Naive thymus-derived CD8-positive, alpha-beta T cell (primary cell): ENCODE measurements around the gene RPTOR. TPM values are rescaled to one million over a fixed set of nuclear protein-coding genes. Genes with fewer than 3 reads are reported as not detected.

ENCODE experiments used
- ATAC-seq, 2 donors: fragments of 150-1000 bp; cut with Tn5 transposase in 1 of 2; sonication (Bioruptor Pico), chemical (Tn5 transposase) in 1 of 2; 1 replicate in 1 of 2; 2 replicates in 1 of 2; pipeline ENCODE4 v1.10.0; 2021; ENCODE audit warnings: mild to moderate bottlenecking in 2 of 2, moderate library complexity in 2 of 2
- POLR2A ChIA-PET: fragments of 350-600 bp; sonication (Branson Sonifier 250); formaldehyde crosslinking; loops from one replicate; lab custom pipeline; 2021; ENCODE audit warnings: antibody characterized with exemption; lab: Charles Lee
- DNase-seq, 10 donors: peaks; one replicate each; pipeline versions ENCODE4 v3.0.0 to v3.0.0-alpha.2; 2020 to 2022
- H3K27ac Mint-ChIP-seq, 10 donors: one replicate each; pipeline ENCODE4 v1.8.0; 2020 to 2022; ENCODE audit warnings: mild to moderate bottlenecking in 10 of 10, mixed read lengths in 10 of 10, moderate library complexity in 4 of 10, inconsistent platforms in 1 of 10
- H3K27me3 Mint-ChIP-seq, 5 donors: one replicate each; pipeline ENCODE4 v1.8.0; 2021 to 2022; ENCODE audit warnings: mixed read lengths in 5 of 5
- H3K36me3 Mint-ChIP-seq, 3 donors: one replicate each; pipeline ENCODE4 v1.8.0; 2020 to 2022; ENCODE audit warnings: mixed read lengths in 3 of 3, mild to moderate bottlenecking in 2 of 3, inconsistent platforms in 1 of 3
- H3K4me1 Mint-ChIP-seq, 4 donors: one replicate each; pipeline ENCODE4 v1.8.0; 2021 to 2022; ENCODE audit warnings: mixed read lengths in 4 of 4
- H3K4me3 Mint-ChIP-seq, 10 donors: one replicate each; pipeline ENCODE4 v1.8.0; 2020 to 2022; ENCODE audit warnings: mild to moderate bottlenecking in 10 of 10, mixed read lengths in 10 of 10, moderate library complexity in 6 of 10, inconsistent platforms in 1 of 10
- H3K9me3 Mint-ChIP-seq, 9 donors: one replicate each; pipeline ENCODE4 v1.8.0; 2020 to 2022; ENCODE audit warnings: mixed read lengths in 9 of 9, mild to moderate bottlenecking in 3 of 9, inconsistent platforms in 1 of 9, moderate library complexity in 1 of 9
- polyA plus RNA-seq, 3 donors: library from polyadenylated mRNA; unstranded; fragments of 300-500 nt; fragmentation: Illumina TruSeq; gene quantifications; one replicate each; pipeline ENCODE4 v1.2.3, GENCODE V29; 2021
- total RNA-seq, 8 experiments: library from RNA in 2 of 8; stranded (reverse) in 2 of 8; gene quantifications; one replicate each; pipeline ENCODE4 v1.2.3 and lab custom pipeline; 2021 to 2026

The RPTOR gene
- total and polyA plus RNA-seq, 5 experiments from 2014 or later: 5.3 to 53.9 (median 10.2) TPM

DNA sequence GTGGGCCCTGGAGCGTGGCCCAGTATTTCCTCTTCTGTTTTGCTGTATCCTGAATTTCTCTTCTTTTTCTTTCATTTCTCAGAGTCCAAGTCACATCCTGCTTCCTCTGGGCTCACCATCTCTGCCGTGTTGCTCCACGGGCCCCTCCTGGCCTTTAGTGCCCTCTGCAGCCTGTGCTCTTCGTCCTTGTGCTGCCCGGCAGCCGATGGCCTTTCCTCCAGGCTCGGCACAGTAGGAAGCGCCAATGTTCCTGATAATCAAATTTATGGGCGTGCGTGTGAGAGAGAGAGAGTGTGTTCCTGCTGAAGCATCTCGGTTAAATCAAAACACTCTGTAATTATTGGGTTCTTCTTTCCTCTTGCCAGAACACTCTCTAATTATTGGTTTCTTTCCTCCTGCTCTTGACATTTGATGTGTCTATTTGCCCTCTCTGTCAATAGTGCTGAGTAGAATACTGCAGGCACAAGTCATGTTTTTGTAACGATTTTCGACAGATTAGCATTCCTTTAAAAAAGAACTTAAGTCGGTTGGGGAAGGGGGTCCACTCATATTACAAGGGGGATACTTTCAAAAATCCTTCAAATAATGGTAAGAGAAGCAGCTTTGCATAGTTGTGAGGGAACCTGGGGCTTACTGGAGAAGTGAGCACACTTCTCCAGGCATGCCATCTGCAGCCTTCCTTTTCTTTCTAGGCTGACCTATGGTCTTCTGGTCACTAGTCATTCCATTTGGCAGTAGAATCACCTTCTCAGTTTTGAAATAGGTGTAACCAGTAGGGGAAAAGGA, 126.6 kb downstream of the RPTOR start:
- Mint-ChIP-seq H3K4me3 (no peak overlapping the region), H3K9me3 (no peaks in the 10 kb centered on the region), H3K27me3 (no peaks in the 10 kb centered on the region), H3K4me1 (peaks cover 43 to 81% (median 72%) of the 10 kb centered on the region in 4 donors), H3K27ac (peak overlapping the region in 6 of 10 donors; percentile 19 to 72 (median 34)), H3K36me3 (peaks cover 0 to 9% (median 0%) of the 10 kb centered on the region in 3 donors)
- POLR2A ChIA-PET: interaction anchor here (0.7 kb wide), 1 partner anchor 121 kb away, joined by 6 read pairs; no protein-coding TSS in a partner anchor
- DNase-seq (no peak), ATAC-seq (no peak)

DNA sequence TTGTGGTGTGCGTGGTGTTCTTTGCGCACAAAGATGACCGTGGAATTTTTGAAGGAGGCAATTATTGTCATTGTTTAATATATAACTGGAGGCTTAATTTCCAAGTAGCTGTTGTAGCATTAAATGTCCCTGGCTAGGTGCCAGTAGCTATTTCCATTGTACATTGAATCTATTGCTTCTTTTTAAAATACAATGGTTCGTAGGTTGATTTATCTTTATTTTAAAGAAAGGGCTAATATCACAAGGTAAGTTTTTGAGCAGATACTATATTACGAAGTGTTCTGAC, 127.1 kb downstream of the RPTOR start:
- peaks cover 43 to 79% (median 68%) of the 10 kb centered on the region in 4 donors for H3K4me1 Mint-ChIP-seq
- no peaks in the 10 kb centered on the region for H3K9me3 Mint-ChIP-seq
- POLR2A ChIA-PET: no interaction called here
- H3K27me3 Mint-ChIP-seq: no peaks in the 10 kb centered on the region
- H3K36me3 Mint-ChIP-seq: peaks cover 0 to 9% (median 0%) of the 10 kb centered on the region in 3 donors
- no peak for DNase-seq
- no peak overlapping the region for H3K4me3 Mint-ChIP-seq
- peak overlapping the region in 2 of 10 donors; percentile 10 to 38 for H3K27ac Mint-ChIP-seq
- no peak for ATAC-seq

DNA sequence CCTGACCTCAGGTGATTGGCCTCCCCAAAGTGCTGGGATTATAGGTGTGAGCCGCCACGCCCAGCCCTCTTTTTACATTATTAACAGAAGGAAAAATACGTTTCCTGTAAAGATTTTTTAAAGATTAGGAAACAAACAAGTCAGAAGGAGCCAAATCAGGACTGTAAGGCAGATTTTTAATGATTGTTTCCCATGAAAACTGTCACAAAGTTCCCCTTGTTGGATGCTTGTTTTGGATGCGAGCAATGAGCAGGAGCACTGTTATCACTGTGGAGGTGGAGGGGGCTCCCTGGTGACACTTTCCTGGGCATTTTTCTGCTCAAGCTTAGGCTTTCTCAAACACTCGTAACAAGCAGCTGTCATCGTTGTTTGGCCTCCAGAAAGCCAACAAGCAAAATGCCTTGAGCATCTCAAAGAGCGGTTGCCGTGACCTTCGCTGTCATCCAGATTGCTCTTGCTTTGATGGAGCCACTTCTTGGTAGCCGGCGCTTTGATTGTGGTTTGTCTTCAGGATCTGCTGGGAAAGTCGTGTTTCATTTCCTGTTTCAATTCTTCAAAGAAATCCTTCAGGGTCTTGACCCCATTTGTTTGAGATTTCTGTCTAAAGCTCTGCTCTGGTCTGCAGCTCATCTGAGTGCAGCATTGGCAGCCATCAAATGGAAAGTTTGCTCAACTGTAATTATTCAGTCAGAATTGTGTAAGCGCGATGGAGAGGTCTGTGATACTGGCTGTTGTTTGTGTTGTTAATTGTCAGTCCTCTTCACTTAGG, 128.7 kb downstream of the RPTOR start:
- POLR2A ChIA-PET: interaction anchor here (1.5 kb wide), 1 partner anchor 10 kb away, joined by 3 read pairs; no protein-coding TSS in a partner anchor
- peak overlapping the region; percentile 15 to 78 (median 57) for H3K4me3 Mint-ChIP-seq
- peak overlapping the region; percentile 13 to 88 (median 80) for H3K27ac Mint-ChIP-seq
- peak; percentile 50 to 59 for ATAC-seq
- peaks cover 42 to 78% (median 67%) of the 10 kb centered on the region in 4 donors for H3K4me1 Mint-ChIP-seq
- H3K36me3 Mint-ChIP-seq: peaks cover 0 to 7% (median 0%) of the 10 kb centered on the region in 3 donors
- peak in 1 of 10 donors; percentile 26 for DNase-seq
- no peaks in the 10 kb centered on the region for H3K27me3 Mint-ChIP-seq
- no peaks in the 10 kb centered on the region for H3K9me3 Mint-ChIP-seq

DNA sequence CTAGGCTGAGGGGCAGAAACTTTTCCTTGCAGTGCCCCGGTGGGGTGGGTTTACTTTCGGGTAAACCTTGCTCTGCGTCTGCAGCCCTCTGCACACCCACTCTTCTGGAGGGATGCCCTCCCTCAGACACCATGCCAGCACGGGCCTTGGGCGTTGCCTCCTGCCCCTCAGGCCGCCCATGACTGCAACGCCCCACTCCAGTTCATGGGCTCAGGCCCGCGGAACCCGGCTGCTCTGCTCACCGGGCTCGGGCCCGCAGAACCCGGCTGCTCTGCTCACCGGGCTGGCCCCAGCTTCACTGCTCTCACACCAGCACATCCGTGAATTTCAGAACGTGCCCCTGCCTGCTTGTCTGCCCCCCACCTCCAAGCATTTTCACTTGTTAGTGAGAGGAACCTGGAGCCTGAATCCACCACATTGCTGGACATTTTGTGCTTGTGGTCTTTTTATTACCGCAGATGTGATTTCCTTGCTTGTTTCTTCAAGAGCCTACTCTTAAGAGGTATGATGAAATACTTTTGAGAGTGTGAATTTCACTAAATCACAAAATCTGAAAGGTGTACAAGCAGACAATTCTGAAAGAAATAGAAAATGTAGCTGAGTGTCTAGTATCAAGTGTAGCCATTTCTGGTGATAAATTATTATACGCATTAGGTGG, 130.9 kb downstream of the RPTOR start:
- no peaks in the 10 kb centered on the region for H3K9me3 Mint-ChIP-seq
- no peaks in the 10 kb centered on the region for H3K27me3 Mint-ChIP-seq
- peak overlapping the region in 7 of 10 donors; percentile 15 to 75 (median 46) for H3K27ac Mint-ChIP-seq
- peak in 1 of 10 donors; percentile 50 for DNase-seq
- no peak for ATAC-seq
- POLR2A ChIA-PET: interaction anchor here (0.6 kb wide), 1 partner anchor 28 kb away, joined by 3 read pairs; no protein-coding TSS in a partner anchor
- H3K4me1 Mint-ChIP-seq: peaks cover 47 to 77% (median 67%) of the 10 kb centered on the region in 4 donors
- peaks cover 0 to 7% (median 0%) of the 10 kb centered on the region in 3 donors for H3K36me3 Mint-ChIP-seq
- H3K4me3 Mint-ChIP-seq: no peak overlapping the region

DNA sequence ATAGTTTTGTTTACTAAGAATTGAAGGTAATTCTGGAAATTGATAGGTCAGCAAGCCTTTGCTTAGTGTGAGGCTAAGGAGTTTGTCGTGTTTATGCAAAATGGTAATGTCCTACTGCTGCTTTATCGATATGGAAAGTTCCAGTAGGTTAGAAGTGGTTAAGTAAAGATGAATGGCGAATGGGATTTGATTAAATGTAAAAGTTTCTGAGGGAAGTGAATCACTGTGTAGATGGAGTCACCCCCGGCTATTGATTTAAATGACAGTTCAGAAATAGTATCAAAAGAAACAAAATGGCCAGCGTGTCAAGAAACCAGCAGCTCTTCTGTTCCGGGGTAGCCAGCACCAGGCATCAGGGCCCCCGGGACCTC, 131.4 kb downstream of the RPTOR start:
- ATAC-seq: no peak
- Mint-ChIP-seq H3K4me3 (no peak overlapping the region), H3K4me1 (peaks cover 42 to 76% (median 64%) of the 10 kb centered on the region in 4 donors), H3K27me3 (no peaks in the 10 kb centered on the region), H3K9me3 (no peaks in the 10 kb centered on the region), H3K27ac (peak overlapping the region in 4 of 10 donors; percentile 15 to 75 (median 58)), H3K36me3 (peaks cover 0 to 5% (median 0%) of the 10 kb centered on the region in 3 donors)
- DNase-seq: no peak
- POLR2A ChIA-PET: interaction anchor here (1.4 kb wide), 1 partner anchor 41 kb away, joined by 3 read pairs; no protein-coding TSS in a partner anchor

DNA sequence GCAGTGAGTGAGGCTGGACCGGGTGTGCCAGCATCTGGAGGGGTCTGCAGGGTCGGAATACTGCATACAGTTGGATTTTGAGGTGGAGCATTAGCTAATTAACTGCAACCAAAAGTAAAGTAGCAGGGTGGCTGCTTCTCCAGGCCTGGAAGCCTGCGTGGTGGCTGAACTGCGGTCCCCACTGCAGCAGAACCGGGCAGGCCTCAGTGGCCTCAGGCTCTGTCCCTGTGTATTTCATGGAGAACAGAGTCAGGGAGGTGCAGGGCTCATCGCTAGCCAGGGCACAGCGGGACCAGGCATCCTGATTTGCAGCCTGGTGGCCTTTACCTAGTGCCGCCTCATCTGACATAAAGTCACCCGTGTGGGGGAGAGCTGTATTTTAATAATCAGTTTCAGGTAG, 131.9 kb downstream of the RPTOR start:
- ATAC-seq: no peak
- POLR2A ChIA-PET: interaction anchor here (1.2 to 1.4 kb wide), 3 partner anchors 9 to 40 kb away, joined by 3 to 4 read pairs (median 4); no protein-coding TSS in a partner anchor

DNA sequence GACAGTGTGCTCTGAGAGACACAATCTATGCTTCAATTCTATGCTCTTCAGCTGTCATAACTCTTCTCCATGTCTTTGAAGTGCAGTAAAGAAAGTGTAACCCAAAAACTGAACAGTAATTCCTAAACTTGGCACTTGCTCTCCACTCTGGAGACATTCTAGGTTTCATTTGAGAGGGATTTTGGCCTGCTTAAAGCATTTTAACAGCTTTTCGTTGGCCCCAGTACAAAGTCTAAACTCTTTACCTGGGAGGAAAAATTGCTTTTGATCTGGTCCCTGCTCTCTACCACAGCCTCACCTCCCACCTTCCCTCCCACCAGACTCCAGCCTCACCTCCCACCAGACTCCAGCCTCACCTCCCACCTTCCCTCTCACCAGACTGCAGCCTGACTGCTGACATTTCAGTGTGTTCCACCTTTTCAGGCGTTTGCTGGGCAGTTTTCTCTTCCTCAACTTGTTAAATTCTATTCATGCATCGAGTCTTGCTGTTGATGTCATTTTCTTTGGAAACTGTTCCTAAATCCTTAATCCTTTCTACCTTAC, 132.6 kb downstream of the RPTOR start:
- H3K27ac Mint-ChIP-seq: peak overlapping the region in 9 of 10 donors; percentile 11 to 80 (median 61)

More for the DNA sequence above, 131.9 kb downstream of the RPTOR start:
- no peak for DNase-seq
- H3K27ac Mint-ChIP-seq: no peak overlapping the region
- H3K27me3 Mint-ChIP-seq: no peaks in the 10 kb centered on the region
- peaks cover 0 to 3% (median 0%) of the 10 kb centered on the region in 3 donors for H3K36me3 Mint-ChIP-seq
- H3K4me3 Mint-ChIP-seq: no peak overlapping the region
- H3K4me1 Mint-ChIP-seq: peaks cover 41 to 74% (median 60%) of the 10 kb centered on the region in 4 donors
- H3K9me3 Mint-ChIP-seq: no peaks in the 10 kb centered on the region

DNA sequence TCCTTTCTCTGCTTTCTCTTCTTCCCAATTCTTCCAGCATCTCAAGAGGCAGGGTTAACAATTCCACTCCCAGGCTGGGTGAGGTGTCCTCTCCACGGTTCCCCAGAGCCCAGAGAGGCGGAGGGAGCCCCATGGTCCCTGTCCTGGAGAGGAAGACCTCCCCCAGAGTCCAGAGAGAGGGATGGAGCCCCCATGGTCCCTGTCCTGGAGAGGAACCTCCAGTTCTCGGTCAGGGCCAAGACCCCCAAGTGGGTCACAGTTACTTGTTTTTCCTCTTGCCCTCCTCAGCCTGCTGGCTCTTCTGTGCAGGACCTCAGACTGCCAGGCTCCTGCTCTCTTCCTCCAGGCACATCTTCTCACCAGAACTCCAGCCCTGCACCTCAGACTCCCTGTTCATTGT, 135.2 kb downstream of the RPTOR start:
- Mint-ChIP-seq H3K4me1 (peaks cover 36 to 56% (median 47%) of the 10 kb centered on the region in 4 donors), H3K4me3 (peak overlapping the region in 8 of 10 donors; percentile 24 to 87 (median 76)), H3K27me3 (no peaks in the 10 kb centered on the region), H3K9me3 (no peaks in the 10 kb centered on the region), H3K27ac (peak overlapping the region; percentile 48 to 93 (median 87)), H3K36me3 (peaks cover 0 to 9% (median 6%) of the 10 kb centered on the region in 3 donors)
- ATAC-seq: no peak
- POLR2A ChIA-PET: interaction anchor here (0.6 to 0.8 kb wide), 2 partner anchors 24 to 97 kb away, joined by 3 to 5 read pairs; no protein-coding TSS in a partner anchor
- DNase-seq: no peak

More for the DNA sequence above, 132.6 kb downstream of the RPTOR start:
- H3K36me3 Mint-ChIP-seq: peaks cover 0 to 2% (median 0%) of the 10 kb centered on the region in 3 donors
- peak overlapping the region in 3 of 10 donors; percentile 50 to 67 (median 59) for H3K4me3 Mint-ChIP-seq
- POLR2A ChIA-PET: interaction anchor here (1.2 to 1.4 kb wide), 3 partner anchors 9 to 40 kb away, joined by 3 to 4 read pairs (median 4); no protein-coding TSS in a partner anchor
- ATAC-seq (no peak), DNase-seq (no peak)
- peaks cover 44 to 75% (median 62%) of the 10 kb centered on the region in 4 donors for H3K4me1 Mint-ChIP-seq
- H3K27me3 Mint-ChIP-seq: no peaks in the 10 kb centered on the region
- H3K9me3 Mint-ChIP-seq: no peaks in the 10 kb centered on the region

DNA sequence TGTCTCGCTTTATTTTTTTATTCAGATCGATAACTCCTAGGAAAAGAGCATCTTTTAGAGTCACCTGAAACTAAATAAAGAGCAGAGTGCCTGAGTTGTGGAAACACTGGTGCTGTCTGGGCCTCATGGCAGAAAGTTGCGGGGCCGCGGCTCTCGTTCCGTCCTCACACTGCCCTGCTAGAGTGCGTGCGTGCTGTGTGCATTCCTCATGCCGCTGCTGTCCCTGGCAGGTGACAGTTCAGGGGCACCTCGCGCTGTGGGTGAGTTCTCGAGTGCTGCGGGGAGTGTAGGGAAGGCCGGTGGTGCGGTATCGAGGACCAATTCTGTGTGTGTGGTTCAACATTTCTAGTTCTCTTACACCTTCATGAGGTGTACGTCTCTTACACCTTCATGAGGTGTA, 136.6 kb downstream of the RPTOR start:
- H3K36me3 Mint-ChIP-seq: peaks cover 0 to 10% (median 8%) of the 10 kb centered on the region in 3 donors
- POLR2A ChIA-PET: no interaction called here

DNA sequence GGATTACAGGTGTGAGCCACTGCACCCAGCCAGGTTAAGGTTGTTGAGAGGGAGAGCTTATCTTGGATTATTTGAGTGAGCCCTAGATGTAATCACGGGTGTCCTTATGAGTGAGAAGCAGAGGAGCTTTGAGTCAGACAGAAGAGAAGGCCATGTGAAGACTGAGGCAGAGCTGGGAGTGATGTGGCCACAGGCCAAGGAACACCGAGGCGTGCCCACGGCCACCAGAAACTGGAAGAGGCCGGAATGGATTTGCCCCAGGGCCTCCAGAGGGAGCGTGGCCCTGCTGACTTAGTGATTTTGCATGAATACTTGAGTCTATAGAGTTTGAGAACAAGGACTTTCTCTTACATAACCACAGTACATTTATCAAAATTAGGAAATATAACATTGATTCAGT, 137.7 kb downstream of the RPTOR start:
- no peak for ATAC-seq

More for the DNA sequence above, 136.6 kb downstream of the RPTOR start:
- Mint-ChIP-seq H3K4me1 (peaks cover 31 to 48% (median 41%) of the 10 kb centered on the region in 4 donors), H3K9me3 (no peaks in the 10 kb centered on the region), H3K4me3 (no peak overlapping the region), H3K27ac (peak overlapping the region in 5 of 10 donors; percentile 25 to 92 (median 47)), H3K27me3 (no peaks in the 10 kb centered on the region)
- no peak for DNase-seq
- no peak for ATAC-seq

DNA sequence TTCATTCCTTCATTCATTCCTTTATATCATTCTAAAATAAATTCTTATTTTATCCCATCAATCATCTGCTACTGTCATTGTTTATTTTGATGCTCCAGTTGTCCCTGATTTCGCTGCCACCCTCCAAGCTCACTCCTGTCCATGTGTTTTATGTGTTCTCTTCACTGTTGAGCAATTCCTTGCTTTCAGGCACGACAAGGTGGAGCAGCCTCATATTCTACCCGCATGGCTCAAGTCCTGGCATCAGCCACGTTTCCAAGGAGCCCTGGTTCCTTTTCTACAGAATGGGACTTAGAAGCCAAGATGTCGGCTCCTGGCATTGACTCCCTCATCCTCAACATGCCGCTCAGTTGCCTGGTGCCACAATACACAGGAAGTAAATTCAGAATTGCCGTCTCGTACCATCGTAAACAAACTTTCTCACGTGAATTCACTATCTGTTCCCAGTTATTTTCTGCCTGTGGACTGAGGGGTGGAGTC, 139.0 kb downstream of the RPTOR start:
- ATAC-seq (no peak), DNase-seq (no peak)
- peaks cover 0 to 15% (median 12%) of the 10 kb centered on the region in 3 donors for H3K36me3 Mint-ChIP-seq
- no peak overlapping the region for H3K4me3 Mint-ChIP-seq
- H3K9me3 Mint-ChIP-seq: no peaks in the 10 kb centered on the region
- H3K27ac Mint-ChIP-seq: peak overlapping the region in 3 of 10 donors; percentile 12 to 61 (median 52)
- H3K27me3 Mint-ChIP-seq: no peaks in the 10 kb centered on the region
- H3K4me1 Mint-ChIP-seq: peaks cover 22 to 43% (median 37%) of the 10 kb centered on the region in 4 donors
- POLR2A ChIA-PET: interaction anchor here (0.7 kb wide), 1 partner anchor 36 kb away, joined by 3 read pairs; no protein-coding TSS in a partner anchor

More for the DNA sequence above, 137.7 kb downstream of the RPTOR start:
- peak overlapping the region in 6 of 10 donors; percentile 0 to 78 (median 34) for H3K27ac Mint-ChIP-seq
- H3K9me3 Mint-ChIP-seq: no peaks in the 10 kb centered on the region
- peaks cover 0 to 12% (median 10%) of the 10 kb centered on the region in 3 donors for H3K36me3 Mint-ChIP-seq
- DNase-seq: no peak
- H3K4me3 Mint-ChIP-seq: no peak overlapping the region
- H3K27me3 Mint-ChIP-seq: no peaks in the 10 kb centered on the region
- POLR2A ChIA-PET: interaction anchor here (1.2 kb wide), 1 partner anchor 14 kb away, joined by 4 read pairs; no protein-coding TSS in a partner anchor
- H3K4me1 Mint-ChIP-seq: peaks cover 32 to 49% (median 41%) of the 10 kb centered on the region in 4 donors
